H1 (cell line): ENCODE measurements around the gene PHF24. TPM values are rescaled to one million over a fixed set of nuclear protein-coding genes. Genes with fewer than 3 reads are reported as not detected.
A peak's percentile ranks its signal among the peaks of the same experiment; 100 is the strongest.

Experiments
- CTCF ChIA-PET: fragments of 300-600 bp; sonication (Branson Sonifier 250); formaldehyde crosslinking; loops from one replicate; lab custom pipeline; 2021; ENCODE audit not compliant: partially characterized antibody; lab: Charles Lee
- POLR2A ChIA-PET: fragments of 300-600 bp; sonication (Branson Sonifier 250); formaldehyde crosslinking; loops from one replicate; lab custom pipeline; 2021; ENCODE audit warnings: inconsistent platforms; ENCODE audit not compliant: partially characterized antibody; lab: Charles Lee
- DNase-seq, 2 experiments: peaks; one replicate each; pipeline versions ENCODE4 v3.0.0 to v3.0.0-alpha.2; 2010 to 2022; ENCODE audit warnings: low spot score in 2 of 2, low read depth in 1 of 2, mixed read lengths in 1 of 2
- FAIRE-seq: peaks from 2 replicates; lab custom pipeline; 2011; peaks lifted over from hg19 to GRCh38; lab: Jason Lieb, UNC
- H2AFZ ChIP-seq: 2 replicates; pipeline ENCODE4 v1.8.1; 2012; ENCODE audit warnings: low read length, inconsistent platforms
- H2AK5ac ChIP-seq: 2 replicates; pipeline ENCODE4 v1.6.1; 2013; ENCODE audit warnings: low read depth, low read length
- H2BK120ac ChIP-seq: replicated peaks from 2 replicates; pipeline ENCODE3; 2013; ENCODE audit warnings: low read depth, low read length, inconsistent platforms
- H2BK12ac ChIP-seq: 2 replicates; pipeline ENCODE4 v1.6.1; 2013; ENCODE audit warnings: low read depth, low read length
- H2BK15ac ChIP-seq: 2 replicates; pipeline ENCODE4 v1.6.1; 2013; ENCODE audit warnings: low read length
- H2BK20ac ChIP-seq: 2 replicates; pipeline ENCODE4 v1.6.1; 2013; ENCODE audit warnings: low read length
- H2BK5ac ChIP-seq: 2 replicates; pipeline ENCODE4 v1.6.1; 2013; ENCODE audit warnings: low read depth, low read length
- H3K14ac ChIP-seq: 2 replicates; pipeline ENCODE4 v1.6.1; 2013; ENCODE audit warnings: inconsistent platforms; ENCODE audit not compliant: insufficient read length
- H3K18ac ChIP-seq: 2 replicates; pipeline ENCODE4 v1.6.1; 2013; ENCODE audit warnings: low read length; ENCODE audit errors: extremely low read depth
- H3K23ac ChIP-seq: 2 replicates; pipeline ENCODE4 v1.6.1; 2013; ENCODE audit warnings: inconsistent platforms; ENCODE audit not compliant: insufficient read length
- H3K23me2 ChIP-seq: 2 replicates; pipeline ENCODE4 v1.6.1; 2013; ENCODE audit warnings: low read depth, low read length
- H3K27ac ChIP-seq: 2 replicates; pipeline ENCODE4 v1.6.1; 2011; ENCODE audit warnings: low read depth, low read length, inconsistent platforms
- H3K27me3 ChIP-seq, 4 experiments: replicated peaks in 1 of 4; 1 replicate in 1 of 4; 2 replicates in 3 of 4; pipeline versions ENCODE4 v1.6.1 to v1.8.1; 2011 to 2013; ENCODE audit warnings: low read length in 3 of 4, mild to moderate bottlenecking in 3 of 4, inconsistent platforms in 2 of 4, mixed read lengths in 2 of 4, moderate library complexity in 1 of 4; ENCODE audit not compliant: control insufficient read depth in 3 of 4, insufficient read depth in 3 of 4; ENCODE audit errors: extremely low read depth in 1 of 4
- H3K36me3 ChIP-seq, 4 experiments: 2 replicates each; pipeline versions ENCODE4 v1.6.1 to v1.8.1; 2011 to 2013; ENCODE audit warnings: mild to moderate bottlenecking in 4 of 4, low read length in 3 of 4, moderate library complexity in 2 of 4, control low read depth in 1 of 4, inconsistent platforms in 1 of 4; ENCODE audit not compliant: insufficient read depth in 4 of 4, control insufficient read depth in 2 of 4
- H3K4ac ChIP-seq: replicated peaks from 2 replicates; pipeline ENCODE3; 2013; ENCODE audit warnings: low read length, low read depth, mixed read lengths, inconsistent platforms; ENCODE audit not compliant: insufficient read length
- H3K4me1 ChIP-seq, 4 experiments: replicated peaks in 1 of 4; 1 replicate in 1 of 4; 2 replicates in 3 of 4; pipeline versions ENCODE4 v1.6.1 to v1.8.1; 2011 to 2013; ENCODE audit warnings: low read length in 3 of 4, inconsistent platforms in 2 of 4, mixed read lengths in 1 of 4; ENCODE audit not compliant: insufficient read depth in 4 of 4, control insufficient read depth in 3 of 4
- H3K4me2 ChIP-seq, 2 experiments: 2 replicates each; pipeline versions ENCODE4 v1.6.1 to v1.8.1; 2011 to 2013; ENCODE audit warnings: low read depth in 2 of 2, low read length in 2 of 2, control low read depth in 1 of 2, inconsistent platforms in 1 of 2, mild to moderate bottlenecking in 1 of 2; ENCODE audit not compliant: insufficient read depth in 1 of 2
- H3K4me3 ChIP-seq, 4 experiments: fragments of 200-600, 300-600 bp in 1 of 4; sonication (generic), shearing (Covaris generic), sonication (Bioruptor Twin) in 1 of 4; 2 replicates each; pipeline versions ENCODE4 v1.5.1 to v1.8.1; 2011 to 2016; ENCODE audit warnings: low read length in 4 of 4, low read depth in 3 of 4, control low read depth in 2 of 4, inconsistent platforms in 2 of 4, mild to moderate bottlenecking in 2 of 4, mixed read lengths in 1 of 4, moderate library complexity in 1 of 4; ENCODE audit not compliant: insufficient read depth in 2 of 4; ENCODE audit errors: extremely low read depth in 1 of 4
- H3K56ac ChIP-seq: replicated peaks from 2 replicates; pipeline ENCODE3; 2013; ENCODE audit warnings: low read depth, mild to moderate bottlenecking, mixed read lengths, low read length, inconsistent platforms; ENCODE audit not compliant: insufficient read length
- H3K79me1 ChIP-seq: 2 replicates; pipeline ENCODE4 v1.6.1; 2013; ENCODE audit warnings: low read depth, low read length, control low read depth
- H3K79me2 ChIP-seq, 2 experiments: 2 replicates each; pipeline versions ENCODE4 v1.6.1 to v1.8.1; 2012 to 2013; ENCODE audit warnings: low read length in 2 of 2, mild to moderate bottlenecking in 2 of 2, inconsistent platforms in 1 of 2; ENCODE audit not compliant: insufficient read depth in 2 of 2, control insufficient read depth in 1 of 2
- H3K9ac ChIP-seq, 4 experiments: replicated peaks in 1 of 4; 1 replicate in 1 of 4; 2 replicates in 3 of 4; pipeline versions ENCODE4 v1.6.1 to v1.8.1; 2011 to 2013; ENCODE audit warnings: low read depth in 3 of 4, low read length in 3 of 4, control low read depth in 2 of 4, mild to moderate bottlenecking in 2 of 4, moderate library complexity in 2 of 4, inconsistent platforms in 1 of 4; ENCODE audit errors: extremely low read depth in 1 of 4
- H3K9me3 ChIP-seq, 2 experiments: 2 replicates each; pipeline versions ENCODE4 v1.6.1 to v1.8.1; 2012 to 2013; ENCODE audit warnings: mild to moderate bottlenecking in 2 of 2, moderate library complexity in 2 of 2, control low read depth in 1 of 2, inconsistent platforms in 1 of 2, low read depth in 1 of 2, low read length in 1 of 2, mixed read lengths in 1 of 2; ENCODE audit not compliant: insufficient read depth in 2 of 2
- H4K20me1 ChIP-seq, 2 experiments: replicated peaks in 1 of 2; 2 replicates each; pipeline versions ENCODE3 to v1.8.1; 2011 to 2013; ENCODE audit warnings: inconsistent platforms in 2 of 2, low read length in 2 of 2, mild to moderate bottlenecking in 1 of 2; ENCODE audit not compliant: insufficient read depth in 2 of 2, control insufficient read depth in 1 of 2
- H4K5ac ChIP-seq: 2 replicates; pipeline ENCODE4 v1.6.1; 2013; ENCODE audit warnings: low read length, low read depth, mixed read lengths, inconsistent platforms; ENCODE audit not compliant: insufficient read length
- H4K8ac ChIP-seq: 2 replicates; pipeline ENCODE4 v1.8.0; 2013; ENCODE audit warnings: mild to moderate bottlenecking, moderate library complexity, low read length, inconsistent platforms; ENCODE audit not compliant: insufficient read depth; ENCODE audit errors: extremely low read depth
- H4K91ac ChIP-seq: replicated peaks from 2 replicates; pipeline ENCODE3; 2013; ENCODE audit warnings: low read length, mixed read lengths, inconsistent platforms; ENCODE audit not compliant: insufficient read length
- BCL11A ChIP-seq, 2 experiments: IDR thresholded peaks; one replicate each; pipeline ENCODE4 v1.6.1; 2011; ENCODE audit warnings: low read depth in 2 of 2, low read length in 2 of 2, mild to moderate bottlenecking in 2 of 2
- CTCF ChIP-seq, 3 experiments: IDR thresholded peaks; 1 replicate in 2 of 3; 2 replicates in 1 of 3; pipeline versions ENCODE4 v1.5.1 to v1.6.1; 2011; ENCODE audit warnings: low read length in 3 of 3, mild to moderate bottlenecking in 3 of 3, inconsistent platforms in 2 of 3, low read depth in 1 of 3, moderate library complexity in 1 of 3; ENCODE audit not compliant: insufficient read depth in 1 of 3; ENCODE audit errors: control extremely low read depth in 1 of 3
- NRF1 ChIP-seq: IDR thresholded peaks from 2 replicates; pipeline ENCODE4 v1.6.1; 2011; ENCODE audit warnings: mild to moderate bottlenecking, low read depth, low read length, improper control_type of control experiment
- RAD21 ChIP-seq, 2 experiments: IDR thresholded peaks in 1 of 2; conservative IDR thresholded peaks in 1 of 2; 2 replicates each; pipeline ENCODE4 v1.6.1; 2011; ENCODE audit warnings: low read depth in 2 of 2, low read length in 2 of 2, improper control_type of control experiment in 1 of 2, inconsistent platforms in 1 of 2, mild to moderate bottlenecking in 1 of 2, moderate library complexity in 1 of 2
- RNF2 ChIP-seq: fragments of 200-900, 300-1000 bp; sonication (generic); IDR thresholded peaks from 2 replicates; pipeline ENCODE4 v1.7.1; 2016; ENCODE audit warnings: borderline replicate concordance, low read depth, mild to moderate bottlenecking, antibody characterized with exemption, low read length; ENCODE audit not compliant: poor library complexity, severe bottlenecking; ENCODE audit errors: missing control alignments
- WGBS, 2 experiments: shearing (Covaris generic) in 1 of 2; methylation state at CpG; one replicate each; pipeline versions ENCODE4 v1.1.6 to v1.1.7; 2013 to 2015; ENCODE audit warnings: low lambda C conversion rate in 2 of 2, mixed read lengths in 2 of 2, inconsistent platforms in 1 of 2, low coverage in 1 of 2, missing lambda C conversion rate in 1 of 2; ENCODE audit not compliant: insufficient replicate concordance in 2 of 2, insufficient coverage in 1 of 2, insufficient read length in 1 of 2; ENCODE audit errors: extremely low coverage in 1 of 2, missing lambda C conversion rate in 1 of 2; 5-methylcytosine and 5-hydroxymethylcytosine counted together
- polyA plus RNA-seq, 7 experiments: library from polyadenylated mRNA; depleted of rRNA in 3 of 7; stranded (reverse) in 5 of 7; unstranded in 2 of 7; fragments of >200 nt in 5 of 7; fragments of 200-250 nt in 2 of 7; gene quantifications; 1 replicate in 5 of 7; 2 replicates in 1 of 7; 4 replicates in 1 of 7; pipeline versions ENCODE4 v1.2.1 to v1.2.3, GENCODE V29; 2011 to 2013; ENCODE audit warnings: missing spikeins in 2 of 7, mixed read lengths in 2 of 7
- total RNA-seq: library from RNA; stranded (reverse); fragmentation: NEBNext Ultra II Directional; extraction: Animal tissue kit (Norgen Biotek cat#: 25700); gene quantifications from 2 replicates; pipeline ENCODE4 v1.2.1, GENCODE V29; 2021

Gene PHF24
- total and polyA plus RNA-seq, 2 of the 8 experiments (the other 6 are each of a cell fraction or from before 2014, with no cell fraction given): 0.29 to 0.35 TPM

- H2AFZ ChIP-seq: no peak overlapping the region
- no peak overlapping the region for H2BK5ac ChIP-seq
- no peaks in the 10 kb centered on the region for H4K20me1 ChIP-seq
- no peak overlapping the region for H3K56ac ChIP-seq
- FAIRE-seq: peak; percentile 89
- no peak overlapping the region for H3K18ac ChIP-seq
- no peaks in the 10 kb centered on the region for H3K36me3 ChIP-seq
- H2AK5ac ChIP-seq: peak overlapping the region; percentile 93
- no peak overlapping the region for H3K14ac ChIP-seq
- H4K91ac ChIP-seq: peak overlapping the region; percentile 47
- H2BK20ac ChIP-seq: no peak overlapping the region
- peaks cover 0 to 14% (median 7%) of the 10 kb centered on the region in 4 experiments; a peak in 6 of 7 replicates for H3K4me1 ChIP-seq
- no peaks in the 10 kb centered on the region for H3K79me2 ChIP-seq
- peak; percentile 63 to 93 (median 82) for TF ChIP-seq CTCF (IDR thresholded peaks at IDR 0.05; ENCODE audit: control extremely low read depth in 1 of 3, insufficient read depth in 1 of 3, low read depth in 1 of 3, low read length in 3 of 3)
- no peak for TF ChIP-seq RNF2
- TF ChIP-seq NRF1: no peak
- TF ChIP-seq BCL11A (IDR thresholded peaks at IDR 0.05; ENCODE audit: low read depth in 2 of 2, low read length in 2 of 2): no peak
- TF ChIP-seq RAD21 (IDR thresholded peaks at IDR 0.05 in 1 of 2, conservative IDR thresholded peaks at IDR 0.05 in 1 of 2; ENCODE audit: low read depth in 2 of 2, low read length in 2 of 2): peak; percentile 76 to 81
- no peak overlapping the region for H4K5ac ChIP-seq
- no peak overlapping the region for H4K8ac ChIP-seq
- H2BK12ac ChIP-seq: 0 out of 2 replicates have a peak overlapping the region, but pooled peaks have one; percentile 53
- H3K23ac ChIP-seq: no peak overlapping the region
- peak in 1 of 2 experiments; percentile 89 for DNase-seq
- POLR2A ChIA-PET: interaction anchor here (0.8 to 1.6 kb wide), 4 partner anchors 9 to 106 kb away, joined by 3 to 8 read pairs (median 4); no protein-coding TSS in a partner anchor
- H3K27me3 ChIP-seq: no peaks in the 10 kb centered on the region
- no peak overlapping the region for H2BK120ac ChIP-seq
- WGBS, 2 experiments: 37% methylated on average over 7 of the region's 7 CpGs; no CpG with 5 or more reads in 1 of the 2 experiments
- H3K4me2 ChIP-seq: no peak overlapping the region
- H2BK15ac ChIP-seq: peak overlapping the region; percentile 77; the same call in 1 of the 2 replicates
- H3K23me2 ChIP-seq: peaks cover 6% of the 10 kb centered on the region
- H3K4ac ChIP-seq: no peak overlapping the region
- H3K27ac ChIP-seq: no peak overlapping the region
- H3K9ac ChIP-seq: no peak overlapping the region
- CTCF ChIA-PET: interaction anchor here (0.6 to 8.3 kb wide), 43 partner anchors 8 to 554 kb away, joined by 3 to 108 read pairs (median 4); partner anchors contain the start of gene PHF24
- no peaks in the 10 kb centered on the region for H3K79me1 ChIP-seq
- H3K9me3 ChIP-seq: no peaks in the 10 kb centered on the region
- H3K4me3 ChIP-seq: no peak overlapping the region
Measured at GRCh38 chr9:34985311-34985899, 27.3 kb downstream of the PHF24 start.
